ENCODE data around the gene DDTL.

DNA sequence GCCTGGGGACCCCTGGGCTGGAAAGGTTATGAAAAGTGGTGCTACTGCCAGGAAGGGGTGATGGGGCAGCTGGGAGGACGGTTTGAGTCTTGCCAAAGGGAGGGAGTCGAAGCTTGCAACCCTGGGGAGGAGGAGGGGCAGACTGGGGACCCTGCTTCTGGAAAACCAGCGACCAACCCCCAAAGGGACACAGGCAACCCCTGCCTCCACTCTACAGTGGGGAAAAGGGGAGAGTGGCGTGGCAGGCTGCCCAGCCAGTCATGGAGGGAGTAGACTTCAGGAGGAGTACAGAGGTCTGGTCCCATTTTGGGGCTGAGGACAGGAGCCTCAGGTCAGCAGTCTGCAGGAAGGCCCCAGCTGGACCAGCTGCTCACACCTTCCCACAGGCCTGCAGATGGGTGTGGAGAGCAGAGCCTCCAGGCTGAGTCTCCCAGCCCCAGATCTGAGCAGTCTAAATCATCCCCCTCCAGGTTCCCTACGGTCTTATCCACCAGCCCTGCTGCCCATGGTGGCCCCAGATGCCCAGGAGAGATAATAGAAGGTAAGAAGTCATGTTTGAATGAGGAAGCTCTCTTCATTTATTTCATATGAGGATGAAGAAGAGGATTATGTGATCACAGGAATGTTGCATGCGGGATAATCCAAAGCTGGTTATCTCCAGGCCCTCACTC is 4.3 kb downstream of the DDTL start:
- TF ChIP-seq, protein P1, sequence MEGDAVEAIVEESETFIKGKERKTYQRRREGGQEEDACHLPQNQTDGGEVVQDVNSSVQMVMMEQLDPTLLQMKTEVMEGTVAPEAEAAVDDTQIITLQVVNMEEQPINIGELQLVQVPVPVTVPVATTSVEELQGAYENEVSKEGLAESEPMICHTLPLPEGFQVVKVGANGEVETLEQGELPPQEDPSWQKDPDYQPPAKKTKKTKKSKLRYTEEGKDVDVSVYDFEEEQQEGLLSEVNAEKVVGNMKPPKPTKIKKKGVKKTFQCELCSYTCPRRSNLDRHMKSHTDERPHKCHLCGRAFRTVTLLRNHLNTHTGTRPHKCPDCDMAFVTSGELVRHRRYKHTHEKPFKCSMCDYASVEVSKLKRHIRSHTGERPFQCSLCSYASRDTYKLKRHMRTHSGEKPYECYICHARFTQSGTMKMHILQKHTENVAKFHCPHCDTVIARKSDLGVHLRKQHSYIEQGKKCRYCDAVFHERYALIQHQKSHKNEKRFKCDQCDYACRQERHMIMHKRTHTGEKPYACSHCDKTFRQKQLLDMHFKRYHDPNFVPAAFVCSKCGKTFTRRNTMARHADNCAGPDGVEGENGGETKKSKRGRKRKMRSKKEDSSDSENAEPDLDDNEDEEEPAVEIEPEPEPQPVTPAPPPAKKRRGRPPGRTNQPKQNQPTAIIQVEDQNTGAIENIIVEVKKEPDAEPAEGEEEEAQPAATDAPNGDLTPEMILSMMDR (IDR thresholded peaks at IDR 0.05), result no peak
- no peak for TF ChIP-seq POLR2AphosphoS5 (IDR thresholded peaks at IDR 0.05; ENCODE audit: low read depth, low read length)
- no peak for TF ChIP-seq SIN3A (IDR thresholded peaks at IDR 0.05; ENCODE audit: borderline replicate concordance, insufficient read depth, low read depth, low read length)
- TF ChIP-seq, protein P2, sequence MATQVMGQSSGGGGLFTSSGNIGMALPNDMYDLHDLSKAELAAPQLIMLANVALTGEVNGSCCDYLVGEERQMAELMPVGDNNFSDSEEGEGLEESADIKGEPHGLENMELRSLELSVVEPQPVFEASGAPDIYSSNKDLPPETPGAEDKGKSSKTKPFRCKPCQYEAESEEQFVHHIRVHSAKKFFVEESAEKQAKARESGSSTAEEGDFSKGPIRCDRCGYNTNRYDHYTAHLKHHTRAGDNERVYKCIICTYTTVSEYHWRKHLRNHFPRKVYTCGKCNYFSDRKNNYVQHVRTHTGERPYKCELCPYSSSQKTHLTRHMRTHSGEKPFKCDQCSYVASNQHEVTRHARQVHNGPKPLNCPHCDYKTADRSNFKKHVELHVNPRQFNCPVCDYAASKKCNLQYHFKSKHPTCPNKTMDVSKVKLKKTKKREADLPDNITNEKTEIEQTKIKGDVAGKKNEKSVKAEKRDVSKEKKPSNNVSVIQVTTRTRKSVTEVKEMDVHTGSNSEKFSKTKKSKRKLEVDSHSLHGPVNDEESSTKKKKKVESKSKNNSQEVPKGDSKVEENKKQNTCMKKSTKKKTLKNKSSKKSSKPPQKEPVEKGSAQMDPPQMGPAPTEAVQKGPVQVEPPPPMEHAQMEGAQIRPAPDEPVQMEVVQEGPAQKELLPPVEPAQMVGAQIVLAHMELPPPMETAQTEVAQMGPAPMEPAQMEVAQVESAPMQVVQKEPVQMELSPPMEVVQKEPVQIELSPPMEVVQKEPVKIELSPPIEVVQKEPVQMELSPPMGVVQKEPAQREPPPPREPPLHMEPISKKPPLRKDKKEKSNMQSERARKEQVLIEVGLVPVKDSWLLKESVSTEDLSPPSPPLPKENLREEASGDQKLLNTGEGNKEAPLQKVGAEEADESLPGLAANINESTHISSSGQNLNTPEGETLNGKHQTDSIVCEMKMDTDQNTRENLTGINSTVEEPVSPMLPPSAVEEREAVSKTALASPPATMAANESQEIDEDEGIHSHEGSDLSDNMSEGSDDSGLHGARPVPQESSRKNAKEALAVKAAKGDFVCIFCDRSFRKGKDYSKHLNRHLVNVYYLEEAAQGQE (IDR thresholded peaks at IDR 0.05; ENCODE audit: insufficient read depth in 1 of 2, low read depth in 2 of 2, low read length in 1 of 2), result no peak

All from Panc1 (cell line).